Ureter (tissue), 1 donor: ENCODE data around the gene ZNF222. TPM values are rescaled to one million over a fixed set of nuclear protein-coding genes. Genes with fewer than 3 reads are reported as not detected.

Source experiments
- DNase-seq: peaks from one replicate; pipeline ENCODE4 v3.0.0-alpha.2; 2020; ENCODE audit warnings: low spot score
- total RNA-seq: library from RNA; stranded (reverse); gene quantifications from one replicate; pipeline ENCODE4 v1.2.4, GENCODE V29; 2023
- donor health status: DM: yes; HTN: yes; CAD: no.

ZNF222 gene
- total RNA-seq, 1 donor from 2014 or later, result 4.9 TPM

DNA sequence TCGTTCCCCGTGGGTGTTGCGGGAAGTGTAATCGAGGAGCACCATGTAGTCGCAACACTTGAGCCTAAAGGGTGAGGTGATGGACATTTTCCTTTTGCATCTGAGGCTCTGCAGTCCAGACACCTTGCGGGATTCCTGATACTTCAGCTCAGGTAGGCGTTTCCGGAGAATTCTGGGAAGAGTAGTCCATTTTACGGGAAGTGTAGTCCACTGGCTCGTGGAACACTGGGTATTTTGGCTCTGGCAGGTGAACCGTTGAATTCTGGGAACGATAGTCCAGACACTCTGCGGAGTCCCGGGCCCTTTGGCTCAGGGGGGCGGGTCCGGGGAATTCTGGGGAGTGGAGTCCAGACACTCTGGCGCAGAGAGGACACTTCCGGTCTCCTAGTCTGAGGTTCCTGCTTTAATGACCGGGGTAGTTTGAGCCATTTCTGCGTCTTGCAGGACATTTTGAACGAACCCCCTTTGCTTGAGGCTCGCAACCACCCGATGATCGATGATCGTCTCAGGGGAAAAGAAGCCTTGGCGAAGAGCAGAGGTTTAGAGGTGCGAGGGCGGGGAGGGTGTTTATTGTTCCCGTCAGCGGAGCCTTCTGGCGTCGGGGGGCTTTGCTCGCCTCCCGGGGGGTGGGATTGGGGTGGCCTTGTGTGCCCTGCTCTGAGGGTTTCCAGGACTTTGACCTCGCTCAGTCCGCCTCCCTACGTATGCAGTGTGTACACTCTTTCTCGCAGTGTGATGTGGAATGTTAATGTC is 26.6 kb downstream of the ZNF222 start, which contains the start of gene ZNF223:
Gene ZNF223 (plus strand): TSS at position 387 of the 753 bp plus-strand sequence. CDS start 3,141 bp downstream, outside the sequence.
- DNase-seq, result peak; percentile 96

GRCh38 chr19:44055870-44056269 is 30.7 kb downstream of the ZNF222 start:
- no peak for DNase-seq

DNA sequence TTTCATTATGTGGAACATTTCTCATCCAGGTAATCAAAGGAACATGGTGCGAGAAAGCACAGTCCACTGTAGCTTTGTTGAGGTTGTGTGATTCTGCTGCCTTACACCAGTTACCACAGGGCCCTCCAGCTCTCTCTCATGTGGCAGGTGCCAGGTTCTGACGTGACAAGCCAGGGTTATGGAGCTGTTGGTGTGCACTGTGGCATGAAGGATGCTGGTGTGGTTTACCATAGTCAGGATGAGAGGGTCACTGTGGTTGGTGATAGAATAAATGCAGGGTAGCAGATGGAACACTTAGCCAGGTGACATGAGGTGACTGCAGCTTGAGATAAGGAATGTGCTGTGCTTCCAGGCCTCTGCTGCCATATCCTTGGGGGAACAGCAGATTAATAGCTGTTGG is 34.0 kb downstream of the ZNF222 start:
- no peak for DNase-seq

- DNase-seq, result no peak
Measured at GRCh38 chr19:44061038-44061437, 35.9 kb downstream of the ZNF222 start.

GRCh38 chr19:44066305-44066704 is 41.1 kb downstream of the ZNF222 start:
- no peak for DNase-seq

- DNase-seq, result no peak
Measured at GRCh38 chr19:44069415-44069814, 44.2 kb downstream of the ZNF222 start.

DNA sequence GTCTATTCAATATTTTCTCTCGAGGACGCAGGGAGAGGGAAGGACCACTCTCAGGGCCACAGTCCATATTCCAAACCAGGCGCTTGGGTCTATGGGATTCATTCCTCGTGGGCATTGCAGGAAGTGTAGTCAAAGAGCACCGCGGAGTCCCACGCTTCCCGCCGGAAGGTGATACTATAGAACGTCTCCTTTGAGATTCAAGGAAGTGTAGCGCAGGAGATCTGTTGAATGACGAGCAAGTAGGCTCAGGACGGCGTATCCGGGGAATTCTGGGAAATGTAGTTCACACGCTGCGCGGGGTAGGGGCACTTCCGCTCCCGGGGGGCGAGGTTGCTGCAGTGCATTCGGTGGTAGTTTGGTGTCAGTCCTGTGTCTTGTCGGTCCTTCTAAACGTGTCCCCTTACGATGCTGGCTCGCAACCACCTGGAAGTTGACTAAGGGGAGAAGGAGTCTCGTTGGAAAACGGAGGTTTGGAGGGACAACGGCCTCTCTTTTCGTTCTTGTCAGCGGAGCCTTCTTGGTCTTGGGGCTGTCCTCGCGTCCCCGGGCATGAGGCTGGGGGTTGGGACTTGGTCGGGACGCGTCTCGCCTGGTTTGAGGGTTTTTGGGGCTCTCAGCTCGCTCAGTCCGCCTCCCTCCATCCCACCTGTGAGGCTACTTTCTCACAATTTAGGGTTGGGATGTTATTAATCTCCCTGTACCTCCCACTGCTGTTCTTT is 46.8 kb downstream of the ZNF222 start, which contains the start of gene ZNF284:
Gene ZNF284 (plus strand): TSS at position 336 of the 719 bp plus-strand sequence. CDS start 4,231 bp downstream, outside the sequence.
- peak; percentile 86 for DNase-seq

GRCh38 chr19:44072543-44073401 is 47.6 kb downstream of the ZNF222 start:
- DNase-seq, result no peak

GRCh38 chr19:44076325-44076724 is 51.1 kb downstream of the ZNF222 start:
- DNase-seq, result no peak

Other genes with a start within 250 kb of the ZNF222 start
- gene KCNN4, start 244.4 kb upstream of the ZNF222 start, total RNA-seq, result 69.2 TPM
- 5.9 TPM for gene LYPD5, start 222.9 kb upstream of the ZNF222 start, total RNA-seq
- gene ZNF283, start 198.1 kb upstream of the ZNF222 start, total RNA-seq, result 15.1 TPM
- 4.8 TPM for gene ZNF404, start 141.4 kb upstream of the ZNF222 start, total RNA-seq
- gene ZNF45, start 90.1 kb upstream of the ZNF222 start, total RNA-seq, result 15.9 TPM
- gene ZNF221, start 74.2 kb upstream of the ZNF222 start, total RNA-seq, result 6.8 TPM
- gene ZNF155, start 41.2 kb upstream of the ZNF222 start, total RNA-seq, result 9.1 TPM
- gene ZNF230, start 22.4 kb upstream of the ZNF222 start, total RNA-seq, result 8.8 TPM
- 16.9 TPM for gene ZNF223, start 26.7 kb downstream of the ZNF222 start, total RNA-seq
- gene ZNF284, start 46.8 kb downstream of the ZNF222 start, total RNA-seq, result 2.0 TPM
- gene ZNF224, start 69.0 kb downstream of the ZNF222 start, total RNA-seq, result 32.6 TPM
- 5.1 TPM for gene ZNF225, start 88.0 kb downstream of the ZNF222 start, total RNA-seq
- 16.1 TPM for gene ZNF234, start 116.2 kb downstream of the ZNF222 start, total RNA-seq
- 30.8 TPM for gene ZNF226, start 139.7 kb downstream of the ZNF222 start, total RNA-seq
- 22.4 TPM for gene ZNF227, start 187.2 kb downstream of the ZNF222 start, total RNA-seq
- gene ZNF233, start 234.5 kb downstream of the ZNF222 start, total RNA-seq, result 2.5 TPM